HCT116 (cell line): ENCODE results near the gene PRR15L. TPM values are rescaled to one million over a fixed set of nuclear protein-coding genes. Genes with fewer than 3 reads are reported as not detected.

Source experiments
- ATAC-seq: fragments of 200-7000 bp; cut with Tn5 transposase; 2 replicates; pipeline ENCODE4 v1.9.1; 2020; ENCODE audit warnings: mild to moderate bottlenecking, moderate library complexity
- BruUV-seq: library from RNA; stranded (reverse); fragments of 400-500 nt; replicated peaks from 2 replicates; lab custom pipeline; 2021; lab: Mats Ljungman, UMichigan
- CTCF ChIA-PET: fragments of 300-600 bp; sonication (Branson Sonifier 250); formaldehyde crosslinking; loops from one replicate; lab custom pipeline; 2021; ENCODE audit warnings: antibody characterized with exemption; lab: Charles Lee
- POLR2A ChIA-PET: fragments of 300-600, 350-600 bp; sonication (Branson Sonifier 250); formaldehyde crosslinking; loops from one replicate; lab custom pipeline; 2021; ENCODE audit warnings: antibody characterized with exemption; lab: Charles Lee
- RAD21 ChIA-PET, 2 experiments: fragments of 300-600 bp; sonication (Branson Sonifier 250); formaldehyde crosslinking; loops; one replicate each; lab custom pipeline; 2023; ENCODE audit warnings: low total read pairs in 2 of 2; ENCODE audit not compliant: uncharacterized antibody in 2 of 2, unreplicated experiment in 2 of 2, low non-redundant PET in 1 of 2; lab: Charles Lee
- DNase-seq: peaks from one replicate; pipeline ENCODE4 v3.0.0-alpha.2; 2010; ENCODE audit warnings: low read depth, low spot score
- H2AFZ ChIP-seq: fragments of 200-600 bp; shearing (Covaris generic), sonication (generic); 2 replicates; pipeline ENCODE4 v1.6.1; 2017; ENCODE audit warnings: low read depth, mixed run types, mixed read lengths, antibody characterized with exemption, low read length; ENCODE audit not compliant: poor library complexity, severe bottlenecking
- H3K27ac ChIP-seq: 2 replicates; pipeline ENCODE4 v1.5.1; 2012; ENCODE audit warnings: low read depth, low read length
- H3K27me3 ChIP-seq: fragments of 200-600 bp; sonication (generic); 2 replicates; pipeline ENCODE4 v1.6.1; 2016; ENCODE audit warnings: mixed run types, low read length, mixed read lengths; ENCODE audit not compliant: insufficient read depth
- H3K36me3 ChIP-seq, 2 experiments: fragments of 200-500 bp in 1 of 2; fragments of 200-600 bp in 1 of 2; sonication (Bioruptor generic) in 1 of 2; sonication (generic) in 1 of 2; 2 replicates each; pipeline versions ENCODE4 v1.5.1 to v1.6.1; 2014 to 2016; ENCODE audit warnings: low read length in 2 of 2, inconsistent platforms in 1 of 2, mixed read lengths in 1 of 2, mixed run types in 1 of 2; ENCODE audit not compliant: insufficient read depth in 2 of 2, control insufficient read depth in 1 of 2
- H3K4me1 ChIP-seq, 2 experiments: fragments of 200-600 bp in 1 of 2; sonication (generic) in 1 of 2; 2 replicates each; pipeline versions ENCODE4 v1.5.1 to v1.6.1; 2012 to 2017; ENCODE audit warnings: low read length in 2 of 2, inconsistent platforms in 1 of 2, mild to moderate bottlenecking in 1 of 2, mixed read lengths in 1 of 2, mixed run types in 1 of 2, moderate library complexity in 1 of 2; ENCODE audit not compliant: insufficient read depth in 2 of 2, control insufficient read depth in 1 of 2
- H3K4me2 ChIP-seq: fragments of 200-600 bp; sonication (generic); 2 replicates; pipeline ENCODE4 v1.6.1; 2017; ENCODE audit warnings: mixed run types, low read length, mixed read lengths
- H3K4me3 ChIP-seq, 2 experiments: fragments of 200-600 bp in 1 of 2; sonication (generic) in 1 of 2; replicated peaks in 1 of 2; 2 replicates each; pipeline ENCODE4 v1.5.1; 2011 to 2016; ENCODE audit warnings: low read length in 2 of 2, control low read depth in 1 of 2, low read depth in 1 of 2, mild to moderate bottlenecking in 1 of 2, mixed read lengths in 1 of 2, mixed run types in 1 of 2
- H3K79me2 ChIP-seq: fragments of 200-600 bp; sonication (generic); 2 replicates; pipeline ENCODE4 v1.6.1; 2017; ENCODE audit warnings: mild to moderate bottlenecking, mixed run types, low read length, moderate library complexity, mixed read lengths; ENCODE audit not compliant: insufficient read depth
- H3K9ac ChIP-seq: fragments of 200-600 bp; sonication (generic); 2 replicates; pipeline ENCODE4 v1.6.1; 2016; ENCODE audit warnings: low read length, mixed read lengths
- H3K9me2 ChIP-seq: fragments of 200-600 bp; sonication (generic), shearing (Covaris generic); 2 replicates; pipeline ENCODE4 v1.6.1; 2017; ENCODE audit warnings: mixed run types, mild to moderate bottlenecking, moderate library complexity; ENCODE audit not compliant: insufficient read depth
- H3K9me3 ChIP-seq, 2 experiments: fragments of 200-500 bp in 1 of 2; fragments of 200-600 bp in 1 of 2; sonication (Bioruptor generic) in 1 of 2; sonication (generic) in 1 of 2; 2 replicates each; pipeline ENCODE4 v1.6.1; 2014 to 2017; ENCODE audit warnings: low read length in 2 of 2, mixed read lengths in 2 of 2, inconsistent platforms in 1 of 2, low read depth in 1 of 2, mild to moderate bottlenecking in 1 of 2, mixed run types in 1 of 2, moderate library complexity in 1 of 2; ENCODE audit not compliant: control insufficient read depth in 1 of 2, insufficient read depth in 1 of 2
- H4K20me1 ChIP-seq: fragments of 200-600 bp; sonication (generic), shearing (Covaris generic); 2 replicates; pipeline ENCODE4 v1.6.1; 2017; ENCODE audit warnings: mixed run types, mild to moderate bottlenecking, moderate library complexity; ENCODE audit not compliant: insufficient read depth
- EGR1 ChIP-seq: IDR thresholded peaks from 2 replicates; pipeline ENCODE4 v1.6.1; 2012; ENCODE audit warnings: low read depth
- EZH2phosphoT487 ChIP-seq: fragments of 200-600 bp; IDR thresholded peaks from 2 replicates; pipeline ENCODE4 v1.6.1; 2018; ENCODE audit warnings: antibody characterized with exemption, borderline replicate concordance
- MAX ChIP-seq: IDR thresholded peaks from 2 replicates; pipeline ENCODE4 v1.6.1; 2012
- REST ChIP-seq: IDR thresholded peaks from 2 replicates; pipeline ENCODE4 v1.6.1; 2012; ENCODE audit warnings: low read depth
- SP1 ChIP-seq: IDR thresholded peaks from 2 replicates; pipeline ENCODE4 v1.6.1; 2012; ENCODE audit warnings: low read depth
- TCF7L2 ChIP-seq: IDR thresholded peaks from 2 replicates; pipeline ENCODE4 v1.7.0; 2011; ENCODE audit warnings: borderline replicate concordance, inconsistent platforms; ENCODE audit not compliant: insufficient read depth, insufficient read length; ENCODE audit errors: extremely low read depth
- ZFX ChIP-seq: fragments of 450-650 bp; IDR thresholded peaks from 2 replicates; pipeline ENCODE4 v1.6.1; 2017
- intact Hi-C: fragments of 100-400 bp; cut with micrococcal nuclease; formaldehyde crosslinking; loops from 2 replicates; pipeline ENCODE4 v1.10.0; 2022
- total RNA-seq: library from RNA; stranded (reverse); gene quantifications from one replicate; pipeline ENCODE4 v1.2.1, GENCODE V29; 2021; ENCODE audit not compliant: unreplicated experiment
- TF ChIP-seq, protein P1 (sequence below), 3 experiments: fragments of 200-600 bp in 1 of 3; sonication (generic) in 1 of 3; IDR thresholded peaks in 2 of 3; conservative IDR thresholded peaks in 1 of 3; 2 replicates each; pipeline ENCODE4 v1.5.1; 2012 to 2017; ENCODE audit warnings: low read depth in 2 of 3, low read length in 2 of 3, antibody characterized with exemption in 1 of 3, borderline replicate concordance in 1 of 3, control low read depth in 1 of 3, mild to moderate bottlenecking in 1 of 3, mixed read lengths in 1 of 3, mixed run types in 1 of 3, moderate library complexity in 1 of 3; ENCODE audit not compliant: insufficient read depth in 1 of 3

The PRR15L gene
- total RNA-seq, 1 experiment from 2014 or later: 0.34 TPM

GRCh38 chr17:48006936-48007709 lies 49.4 kb upstream of the PRR15L start:
- peaks cover 21 to 43% of the 10 kb centered on the region in 2 experiments for H3K4me1 ChIP-seq
- no peak overlapping the region for H3K9ac ChIP-seq
- no peak overlapping the region for H2AFZ ChIP-seq
- ChIA-PET RAD21 (interaction anchor here in 1 of 2 experiments (1.9 kb wide), 1 partner anchor 18 kb away, joined by 5 read pairs; no protein-coding TSS in a partner anchor), CTCF (interaction anchor here (0.7 to 2.1 kb wide), 3 partner anchors 9 to 329 kb away, joined by 3 to 18 read pairs (median 5); no protein-coding TSS in a partner anchor), POLR2A (no interaction called here)
- no peaks in the 10 kb centered on the region for H4K20me1 ChIP-seq
- H3K27me3 ChIP-seq: no peaks in the 10 kb centered on the region
- no peak overlapping the region for H3K27ac ChIP-seq
- H3K4me3 ChIP-seq: no peak overlapping the region
- TF ChIP-seq MAX: no peak
- TF ChIP-seq EGR1: no peak
- TF ChIP-seq EZH2phosphoT487: no peak
- no peak for TF ChIP-seq SP1
- no peaks in the 10 kb centered on the region for H3K9me3 ChIP-seq
- H3K36me3 ChIP-seq: no peaks in the 10 kb centered on the region
- no peak for DNase-seq
- no peak for ATAC-seq
- intact Hi-C loops: no loop called here
- no peak overlapping the region for H3K4me2 ChIP-seq
- no peaks in the 10 kb centered on the region for H3K79me2 ChIP-seq
- H3K9me2 ChIP-seq: no peaks in the 10 kb centered on the region
- no TSS peak for BruUV-seq

GRCh38 chr17:48004983-48005382 lies 47.3 kb upstream of the PRR15L start:
- Histone ChIP-seq H3K4me1 (peaks cover 16 to 35% of the 10 kb centered on the region in 2 experiments), H3K9ac (no peak overlapping the region), H3K36me3 (no peaks in the 10 kb centered on the region), H3K27ac (no peak overlapping the region), H2AFZ (peak overlapping the region; percentile 36), H4K20me1 (no peaks in the 10 kb centered on the region), H3K9me2 (no peaks in the 10 kb centered on the region), H3K9me3 (no peaks in the 10 kb centered on the region), H3K4me3 (no peak overlapping the region), H3K4me2 (no peak overlapping the region), H3K27me3 (no peaks in the 10 kb centered on the region), H3K79me2 (no peaks in the 10 kb centered on the region)
- POLR2A ChIA-PET: interaction anchor here (0.7 kb wide), 1 partner anchor 219 kb away, joined by 3 read pairs; no protein-coding TSS in a partner anchor
- no TSS peak for BruUV-seq
- RAD21 ChIA-PET: no interaction called here
- CTCF ChIA-PET: interaction anchor here (1.3 kb wide), 1 partner anchor 34 kb away, joined by 5 read pairs; the partner anchor contains the start of gene CDK5RAP3
- intact Hi-C loops: no loop called here
- TF ChIP-seq ZFX: no peak
- no peak for TF ChIP-seq REST
- TF ChIP-seq, protein P1, sequence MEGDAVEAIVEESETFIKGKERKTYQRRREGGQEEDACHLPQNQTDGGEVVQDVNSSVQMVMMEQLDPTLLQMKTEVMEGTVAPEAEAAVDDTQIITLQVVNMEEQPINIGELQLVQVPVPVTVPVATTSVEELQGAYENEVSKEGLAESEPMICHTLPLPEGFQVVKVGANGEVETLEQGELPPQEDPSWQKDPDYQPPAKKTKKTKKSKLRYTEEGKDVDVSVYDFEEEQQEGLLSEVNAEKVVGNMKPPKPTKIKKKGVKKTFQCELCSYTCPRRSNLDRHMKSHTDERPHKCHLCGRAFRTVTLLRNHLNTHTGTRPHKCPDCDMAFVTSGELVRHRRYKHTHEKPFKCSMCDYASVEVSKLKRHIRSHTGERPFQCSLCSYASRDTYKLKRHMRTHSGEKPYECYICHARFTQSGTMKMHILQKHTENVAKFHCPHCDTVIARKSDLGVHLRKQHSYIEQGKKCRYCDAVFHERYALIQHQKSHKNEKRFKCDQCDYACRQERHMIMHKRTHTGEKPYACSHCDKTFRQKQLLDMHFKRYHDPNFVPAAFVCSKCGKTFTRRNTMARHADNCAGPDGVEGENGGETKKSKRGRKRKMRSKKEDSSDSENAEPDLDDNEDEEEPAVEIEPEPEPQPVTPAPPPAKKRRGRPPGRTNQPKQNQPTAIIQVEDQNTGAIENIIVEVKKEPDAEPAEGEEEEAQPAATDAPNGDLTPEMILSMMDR (IDR thresholded peaks at IDR 0.05 in 2 of 3, conservative IDR thresholded peaks at IDR 0.05 in 1 of 3; ENCODE audit: borderline replicate concordance in 1 of 3, insufficient read depth in 1 of 3, low read depth in 2 of 3, low read length in 2 of 3): no peak
- no peak for TF ChIP-seq TCF7L2
- no peak for TF ChIP-seq MAX
- ATAC-seq (no peak), DNase-seq (no peak)
